ENCODE measurements around the gene ABCG8. TPM values are rescaled to one million over a fixed set of nuclear protein-coding genes. Genes with fewer than 3 reads are reported as not detected.

ABCG8 gene
- total and polyA plus RNA-seq, 8 donors, result 1.1 to 8.9 (median 6.7) TPM; not detected in 5

- intact Hi-C loops (cut with DNase I; ENCODE audit: low total_unique reads), result no loop called here
- H3K9me3 ChIP-seq, result no peaks in the 10 kb centered on the region
- H3K27ac ChIP-seq, result no peak overlapping the region
- TF ChIP-seq POLR2A (IDR thresholded peaks at IDR 0.05) (no peak), CTCF (IDR thresholded peaks at IDR 0.05) (no peak), EP300 (IDR thresholded peaks at IDR 0.05) (no peak), POLR2AphosphoS5 (IDR thresholded peaks at IDR 0.05) (no peak)
- no peak overlapping the region for H3K4me3 ChIP-seq
- H3K27me3 ChIP-seq, result peaks cover 0 to 46% (median 6%) of the 10 kb centered on the region in 3 donors
- DNase-seq, result no peak
- WGBS, 5 donors, result 79 to 93% (median 83%) methylated on average over 3 of the region's 3 CpGs
- H3K36me3 ChIP-seq, result no peaks in the 10 kb centered on the region
- no peaks in the 10 kb centered on the region for H3K4me1 ChIP-seq
Observed at GRCh38 chr2:43854671-43855070, 15.9 kb downstream of the ABCG8 start.

DNA sequence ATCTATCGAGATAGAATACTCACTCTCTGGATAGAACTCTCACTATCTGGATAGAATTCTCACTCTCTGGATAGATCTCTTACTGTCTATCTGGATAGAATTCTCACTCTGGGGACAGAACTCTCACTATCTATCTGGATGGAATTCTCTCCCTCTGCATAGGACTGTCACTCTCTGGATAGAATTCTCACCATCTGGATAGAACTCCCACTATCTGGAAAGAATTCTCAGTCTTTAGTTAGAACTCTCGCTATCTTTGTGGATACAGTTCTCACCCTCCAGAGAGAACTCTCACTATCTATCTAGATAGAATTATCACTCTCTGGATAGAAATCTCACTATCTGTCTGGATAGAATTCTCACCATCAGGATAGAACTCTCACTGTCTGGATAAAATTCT lies 16.5 kb downstream of the ABCG8 start:
- no peak for DNase-seq
- intact Hi-C loops (cut with DNase I; ENCODE audit: low total_unique reads), result no loop called here
- Histone ChIP-seq H3K4me1 (no peaks in the 10 kb centered on the region), H3K27ac (no peak overlapping the region), H3K27me3 (peaks cover 0 to 47% (median 6%) of the 10 kb centered on the region in 3 donors), H3K4me3 (no peak overlapping the region), H3K36me3 (no peaks in the 10 kb centered on the region), H3K9me3 (no peaks in the 10 kb centered on the region)
- 83 to 88% (median 83%) methylated on average over 2 of the region's 2 CpGs for WGBS, 5 donors
- TF ChIP-seq CTCF (IDR thresholded peaks at IDR 0.05), result no peak
- no peak for TF ChIP-seq POLR2AphosphoS5 (IDR thresholded peaks at IDR 0.05)
- no peak for TF ChIP-seq POLR2A (IDR thresholded peaks at IDR 0.05)
- TF ChIP-seq EP300 (IDR thresholded peaks at IDR 0.05), result no peak

DNA sequence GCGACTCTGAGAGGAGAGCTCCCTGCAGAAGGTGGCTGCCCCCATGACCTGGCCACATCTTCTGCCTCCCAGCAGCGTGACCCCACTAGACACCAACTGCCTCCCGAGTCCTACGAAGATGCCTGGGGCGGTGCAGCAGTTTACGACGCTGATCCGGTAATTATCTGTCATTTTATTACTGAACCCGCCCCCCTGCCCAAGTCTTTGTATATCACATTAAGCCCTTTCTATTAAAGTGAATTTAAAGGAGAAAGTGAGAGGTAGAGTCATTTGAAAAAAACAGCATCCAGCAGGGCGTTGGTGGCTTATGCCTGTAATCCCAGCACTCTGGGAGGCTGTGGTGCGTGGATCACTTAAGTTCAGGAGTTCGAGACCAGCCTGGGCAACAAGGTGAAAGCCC lies 33.4 kb downstream of the ABCG8 start:
- no peaks in the 10 kb centered on the region for H3K36me3 ChIP-seq

DNA sequence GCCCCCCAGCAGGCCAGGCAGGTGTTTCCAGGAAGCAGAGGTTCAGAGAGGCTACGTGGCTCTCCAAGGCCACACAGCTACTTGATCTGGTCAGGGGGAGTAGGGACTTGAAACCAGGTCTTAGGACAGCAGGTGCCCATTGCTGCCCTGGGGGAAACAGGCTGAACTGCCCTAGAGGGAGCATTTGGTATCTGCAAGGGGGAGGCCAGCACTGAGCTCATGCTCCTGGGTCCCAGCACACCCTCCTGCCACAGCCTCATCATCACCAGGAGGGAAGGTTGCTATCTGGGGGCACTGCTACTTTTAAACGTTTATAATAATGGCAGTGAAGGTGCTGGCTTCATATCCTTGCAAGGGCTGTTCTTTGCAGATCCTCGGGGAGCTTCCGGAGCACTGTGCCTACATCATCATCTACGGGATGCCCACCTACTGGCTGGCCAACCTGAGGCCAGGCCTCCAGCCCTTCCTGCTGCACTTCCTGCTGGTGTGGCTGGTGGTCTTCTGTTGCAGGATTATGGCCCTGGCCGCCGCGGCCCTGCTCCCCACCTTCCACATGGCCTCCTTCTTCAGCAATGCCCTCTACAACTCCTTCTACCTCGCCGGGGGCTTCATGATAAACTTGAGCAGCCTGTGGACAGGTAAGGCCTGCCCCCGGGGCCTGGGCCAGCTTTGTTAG lies 36.1 kb downstream of the ABCG8 start:
- H3K27me3 ChIP-seq, result peaks cover 0 to 18% (median 4%) of the 10 kb centered on the region in 3 donors
- WGBS, 5 donors, result 77 to 87% (median 85%) methylated on average over 10 to 11 of the region's 11 CpGs
- DNase-seq, result no peak
- H3K4me3 ChIP-seq, result no peak overlapping the region
- H3K36me3 ChIP-seq, result no peaks in the 10 kb centered on the region
- TF ChIP-seq EP300 (IDR thresholded peaks at IDR 0.05), result no peak
- no peak for TF ChIP-seq POLR2AphosphoS5 (IDR thresholded peaks at IDR 0.05)
- H3K27ac ChIP-seq, result no peak overlapping the region
- no peaks in the 10 kb centered on the region for H3K9me3 ChIP-seq
- intact Hi-C loops (cut with DNase I; ENCODE audit: low total_unique reads), result no loop called here
- H3K4me1 ChIP-seq, result peaks cover 0 to 7% (median 5%) of the 10 kb centered on the region in 4 donors

More for the DNA sequence above, 33.4 kb downstream of the ABCG8 start:
- TF ChIP-seq POLR2AphosphoS5 (IDR thresholded peaks at IDR 0.05) (no peak), CTCF (IDR thresholded peaks at IDR 0.05) (no peak), EP300 (IDR thresholded peaks at IDR 0.05) (no peak), POLR2A (IDR thresholded peaks at IDR 0.05) (no peak)
- no peaks in the 10 kb centered on the region for H3K4me1 ChIP-seq
- WGBS, 5 donors, result 78 to 91% (median 82%) methylated on average over 12 of the region's 12 CpGs
- H3K27ac ChIP-seq, result no peak overlapping the region
- no peaks in the 10 kb centered on the region for H3K9me3 ChIP-seq
- H3K27me3 ChIP-seq, result peaks cover 0 to 25% (median 4%) of the 10 kb centered on the region in 3 donors
- intact Hi-C loops (cut with DNase I; ENCODE audit: low total_unique reads), result no loop called here
- no peak overlapping the region for H3K4me3 ChIP-seq
- DNase-seq, result no peak

Data from stomach (tissue), 9 donors.